CD4-positive, alpha-beta T cell treated with Interleukin-21 for 1 hour (primary cell): ENCODE measurements around the gene COA5.

Source experiments
- DNase-seq: peaks from one replicate; pipeline ENCODE4 v3.0.0-alpha.2; 2020

COA5 gene

GRCh38 chr2:98608116-98608961 is at the start of gene COA5, which contains the start of gene UNC50:
TSS of gene COA5 (minus strand) at chr2:98608512. CDS start at chr2:98608405, 107 bp downstream.
TSS of gene UNC50 (plus strand) at chr2:98608589. CDS start at chr2:98609760, 1,171 bp downstream.
- peak; percentile 93 for DNase-seq

GRCh38 chr2:98656800-98657199 is 48.5 kb upstream of the COA5 start:
- DNase-seq, result peak; percentile 57

GRCh38 chr2:98654699-98655495 is 46.6 kb upstream of the COA5 start:
- peak; percentile 71 for DNase-seq

GRCh38 chr2:98650998-98651397 is 42.7 kb upstream of the COA5 start:
- no peak for DNase-seq

GRCh38 chr2:98649992-98650375 is 41.7 kb upstream of the COA5 start:
- no peak for DNase-seq

GRCh38 chr2:98649135-98649991 is 41.1 kb upstream of the COA5 start:
- DNase-seq, result peak; percentile 89

GRCh38 chr2:98648451-98648850 is 40.1 kb upstream of the COA5 start:
- no peak for DNase-seq

- no peak for DNase-seq
Measured at GRCh38 chr2:98647636-98648035, 39.3 kb upstream of the COA5 start.

- no peak for DNase-seq
Measured at GRCh38 chr2:98643496-98644100, 35.3 kb upstream of the COA5 start.

GRCh38 chr2:98637401-98638147 is 29.3 kb upstream of the COA5 start:
- peak; percentile 73 for DNase-seq

- DNase-seq, result peak; percentile 59
Measured at GRCh38 chr2:98634406-98635092, 26.2 kb upstream of the COA5 start.

- no peak for DNase-seq
Measured at GRCh38 chr2:98632351-98632750, 24.0 kb upstream of the COA5 start.

- no peak for DNase-seq
Measured at GRCh38 chr2:98623657-98624056, 15.3 kb upstream of the COA5 start.

- no peak for DNase-seq
Measured at GRCh38 chr2:98617149-98617548, 8.8 kb upstream of the COA5 start.

GRCh38 chr2:98615481-98615880 is 7.2 kb upstream of the COA5 start:
- DNase-seq, result no peak

GRCh38 chr2:98614024-98614739 is 5.9 kb upstream of the COA5 start:
- DNase-seq, result no peak

- no peak for DNase-seq
Measured at GRCh38 chr2:98608962-98609604, 771 bp upstream of the COA5 start.

- DNase-seq, result no peak
Measured at GRCh38 chr2:98607741-98608115, 584 bp downstream of the COA5 start.

- no peak for DNase-seq
Measured at GRCh38 chr2:98607104-98607503, 1.2 kb downstream of the COA5 start.

GRCh38 chr2:98606431-98606830 is 1.9 kb downstream of the COA5 start:
- DNase-seq, result no peak
